Measurements from ENCODE around the gene COX20. TPM values are rescaled to one million over a fixed set of nuclear protein-coding genes. Genes with fewer than 3 reads are reported as not detected.
A peak's percentile ranks its signal among the peaks of the same experiment; 100 is the strongest.

Gene COX20
- total RNA-seq, 1 donor, result 9.7 TPM

- DNase-seq (ENCODE audit: low read depth in 2 of 3, low spot score in 2 of 3), result no peak
These were observed 14.8 kb downstream of the COX20 start for GRCh38 chr1:244850099-244850852.

GRCh38 chr1:244850896-244851295 lies 15.4 kb downstream of the COX20 start:
- DNase-seq (ENCODE audit: low read depth in 2 of 3, low spot score in 2 of 3), result no peak

- DNase-seq (ENCODE audit: low read depth in 2 of 3, low spot score in 2 of 3), result no peak
These were observed 16.2 kb downstream of the COX20 start for GRCh38 chr1:244851546-244852231.

GRCh38 chr1:244852694-244853093 lies 17.2 kb downstream of the COX20 start:
- DNase-seq (ENCODE audit: low read depth in 2 of 3, low spot score in 2 of 3), result no peak

GRCh38 chr1:244854166-244854565 lies 18.7 kb downstream of the COX20 start:
- DNase-seq (ENCODE audit: low read depth in 2 of 3, low spot score in 2 of 3), result peak in 1 of 3 donors; percentile 42

GRCh38 chr1:244854865-244855578 lies 19.6 kb downstream of the COX20 start:
- no peak for DNase-seq (ENCODE audit: low read depth in 2 of 3, low spot score in 2 of 3)

- DNase-seq (ENCODE audit: low read depth in 2 of 3, low spot score in 2 of 3), result no peak
These were observed 22.3 kb downstream of the COX20 start for GRCh38 chr1:244857761-244858160.

- DNase-seq (ENCODE audit: low read depth in 2 of 3, low spot score in 2 of 3), result no peak
These were observed 22.9 kb downstream of the COX20 start for GRCh38 chr1:244858357-244858756.

GRCh38 chr1:244860078-244860477 lies 24.6 kb downstream of the COX20 start:
- no peak for DNase-seq (ENCODE audit: low read depth in 2 of 3, low spot score in 2 of 3)

- DNase-seq (ENCODE audit: low read depth in 2 of 3, low spot score in 2 of 3), result no peak
These were observed 25.6 kb downstream of the COX20 start for GRCh38 chr1:244860914-244861610.

GRCh38 chr1:244861683-244862082 lies 26.2 kb downstream of the COX20 start:
- no peak for DNase-seq (ENCODE audit: low read depth in 2 of 3, low spot score in 2 of 3)

GRCh38 chr1:244862354-244862698 lies 26.9 kb downstream of the COX20 start:
- peak in 1 of 3 donors; percentile 44 for DNase-seq (ENCODE audit: low read depth in 2 of 3, low spot score in 2 of 3)

GRCh38 chr1:244862699-244863490 lies 27.4 kb downstream of the COX20 start:
- peak; percentile 94 to 98 (median 98) for DNase-seq (ENCODE audit: low read depth in 2 of 3, low spot score in 2 of 3)

- peak in 1 of 3 donors; percentile 29 for DNase-seq (ENCODE audit: low read depth in 2 of 3, low spot score in 2 of 3)
These were observed 28.2 kb downstream of the COX20 start for GRCh38 chr1:244863491-244864252.

- peak; percentile 97 to 98 (median 97) for DNase-seq (ENCODE audit: low read depth in 2 of 3, low spot score in 2 of 3)
These were observed 29.0 kb downstream of the COX20 start, which contains the start of gene HNRNPU for GRCh38 chr1:244864253-244865027. Gene HNRNPU, minus strand, starts transcription at chr1:244864543. Its CDS starts 236 bp downstream, at chr1:244864307.

GRCh38 chr1:244865028-244865371 lies 29.5 kb downstream of the COX20 start:
- DNase-seq (ENCODE audit: low read depth in 2 of 3, low spot score in 2 of 3), result no peak

- no peak for DNase-seq (ENCODE audit: low read depth in 2 of 3, low spot score in 2 of 3)
These were observed 30.4 kb downstream of the COX20 start for GRCh38 chr1:244865820-244866219.

GRCh38 chr1:244866355-244866754 lies 30.9 kb downstream of the COX20 start:
- no peak for DNase-seq (ENCODE audit: low read depth in 2 of 3, low spot score in 2 of 3)

All from hematopoietic multipotent progenitor cell (in vitro differentiated cells).